Colonic mucosa (tissue), 4 donors: ENCODE measurements around the gene NUP62. TPM values are rescaled to one million over a fixed set of nuclear protein-coding genes. Genes with fewer than 3 reads are reported as not detected.

Source experiments
- DNase-seq: peaks from one replicate; pipeline ENCODE4 v3.0.0-alpha.2; 2020
- H3K27ac ChIP-seq: fragments of 200-600 bp; one replicate; pipeline ENCODE4 v1.8.0; 2021
- H3K27me3 ChIP-seq: fragments of 200-600 bp; one replicate; pipeline ENCODE4 v1.8.0; 2021
- H3K36me3 ChIP-seq: fragments of 200-600 bp; one replicate; pipeline ENCODE4 v1.8.0; 2021
- H3K4me1 ChIP-seq: fragments of 200-600 bp; one replicate; pipeline ENCODE4 v1.8.0; 2021; ENCODE audit warnings: mild to moderate bottlenecking
- H3K4me3 ChIP-seq: fragments of 200-600 bp; one replicate; pipeline ENCODE4 v1.8.0; 2021
- H3K9ac ChIP-seq, 2 donors: one replicate each; pipeline ENCODE4 v1.7.0; 2013; ENCODE audit warnings: control low read depth in 2 of 2, low read depth in 2 of 2, low read length in 2 of 2
- H3K9me3 ChIP-seq: fragments of 200-600 bp; one replicate; pipeline ENCODE4 v1.8.0; 2021
- CTCF ChIP-seq: fragments of 200-600 bp; IDR thresholded peaks from one replicate; pipeline ENCODE4 v1.8.0; 2022; ENCODE audit warnings: antibody characterized with exemption, mild to moderate bottlenecking
- intact Hi-C: fragments of 100-400 bp; cut with DNase I; formaldehyde crosslinking; loops from one replicate; pipeline ENCODE4 v1.14.1; 2022
- total RNA-seq, 2 donors: library from RNA; stranded (reverse); fragmentation: NEBNext Ultra II Directional in 1 of 2; extraction: Animal tissue kit (Norgen Biotek cat#: 25700) in 1 of 2; gene quantifications; one replicate each; pipeline ENCODE4 v1.2.1, GENCODE V29; 2021
- donor health status: healthy.
- donor health status: DM: no; HTN: no; CAD: no.
- donor health status: DM: no; HTN: no; CAD: no.

The NUP62 gene
- total RNA-seq, 2 donors from 2014 or later, result 34.8 to 59.8 TPM

- peaks cover 20% of the 10 kb centered on the region for H3K36me3 ChIP-seq
- no peak for TF ChIP-seq CTCF
- no peaks in the 10 kb centered on the region for H3K4me1 ChIP-seq
- intact Hi-C loops, result no loop called here
- no peak overlapping the region for H3K27ac ChIP-seq
- no peak overlapping the region for H3K9ac ChIP-seq
- no peak for DNase-seq
- no peaks in the 10 kb centered on the region for H3K9me3 ChIP-seq
- H3K27me3 ChIP-seq, result no peaks in the 10 kb centered on the region
- H3K4me3 ChIP-seq, result no peak overlapping the region
Observed at GRCh38 chr19:49884109-49884508, 45.2 kb downstream of the NUP62 start.

- TF ChIP-seq CTCF, result no peak
- H3K9ac ChIP-seq, result no peak overlapping the region
- no peak overlapping the region for H3K27ac ChIP-seq
- no peaks in the 10 kb centered on the region for H3K9me3 ChIP-seq
- H3K4me1 ChIP-seq, result peaks cover 4% of the 10 kb centered on the region
- DNase-seq, result no peak
- H3K36me3 ChIP-seq, result peaks cover 20% of the 10 kb centered on the region
- no peak overlapping the region for H3K4me3 ChIP-seq
- intact Hi-C loops, result no loop called here
- H3K27me3 ChIP-seq, result no peaks in the 10 kb centered on the region
Observed at GRCh38 chr19:49883094-49883493, 46.2 kb downstream of the NUP62 start.

GRCh38 chr19:49882643-49883042, 46.7 kb downstream of the NUP62 start:
- intact Hi-C loops, result no loop called here
- Histone ChIP-seq H3K9ac (no peak overlapping the region), H3K27me3 (no peaks in the 10 kb centered on the region), H3K4me1 (peaks cover 4% of the 10 kb centered on the region), H3K4me3 (no peak overlapping the region), H3K36me3 (peaks cover 20% of the 10 kb centered on the region), H3K27ac (no peak overlapping the region), H3K9me3 (no peaks in the 10 kb centered on the region)
- no peak for TF ChIP-seq CTCF
- no peak for DNase-seq

GRCh38 chr19:49881672-49882394, 47.5 kb downstream of the NUP62 start:
- DNase-seq, result peak; percentile 22
- H3K9me3 ChIP-seq, result no peaks in the 10 kb centered on the region
- no peaks in the 10 kb centered on the region for H3K27me3 ChIP-seq
- H3K36me3 ChIP-seq, result peaks cover 20% of the 10 kb centered on the region
- H3K9ac ChIP-seq, result no peak overlapping the region
- no peak for TF ChIP-seq CTCF
- intact Hi-C loops, result no loop called here
- H3K27ac ChIP-seq, result no peak overlapping the region
- peaks cover 4% of the 10 kb centered on the region for H3K4me1 ChIP-seq
- no peak overlapping the region for H3K4me3 ChIP-seq

GRCh38 chr19:49881186-49881585, 48.1 kb downstream of the NUP62 start:
- peaks cover 4% of the 10 kb centered on the region for H3K4me1 ChIP-seq
- peaks cover 20% of the 10 kb centered on the region for H3K36me3 ChIP-seq
- no peak overlapping the region for H3K9ac ChIP-seq
- no peak for TF ChIP-seq CTCF
- no peaks in the 10 kb centered on the region for H3K9me3 ChIP-seq
- no peak overlapping the region for H3K4me3 ChIP-seq
- DNase-seq, result no peak
- no peaks in the 10 kb centered on the region for H3K27me3 ChIP-seq
- H3K27ac ChIP-seq, result no peak overlapping the region
- intact Hi-C loops, result no loop called here
